Cardiac muscle cell (in vitro differentiated cells and primary cell): Measurements from ENCODE around the gene ELP5. TPM values are rescaled to one million over a fixed set of nuclear protein-coding genes. Genes with fewer than 3 reads are reported as not detected.

Experiments
- DNase-seq, 2 donors: peaks; one replicate each; pipeline versions ENCODE4 v3.0.0 to v3.0.0-alpha.2; 2010 to 2017; ENCODE audit warnings: low read depth in 1 of 2, low spot score in 1 of 2
- H3K27ac ChIP-seq: fragments of 200-600 bp; sonication (generic); 2 replicates; pipeline ENCODE4 v1.5.1; 2016
- H3K27me3 ChIP-seq: fragments of 200-600 bp; sonication (generic); 2 replicates; pipeline ENCODE4 v1.6.0; 2016; ENCODE audit warnings: control low read depth
- H3K36me3 ChIP-seq: fragments of 200-600 bp; sonication (generic); 2 replicates; pipeline ENCODE4 v1.5.1; 2016; ENCODE audit warnings: control low read depth
- H3K4me1 ChIP-seq: fragments of 200-600 bp; sonication (generic); 2 replicates; pipeline ENCODE4 v1.8.1; 2017; ENCODE audit warnings: low read depth, mild to moderate bottlenecking, mixed run types
- H3K4me3 ChIP-seq: fragments of 200-600 bp; sonication (generic); 2 replicates; pipeline ENCODE4 v1.5.1; 2016; ENCODE audit warnings: mild to moderate bottlenecking
- H3K9me3 ChIP-seq: fragments of 200-600 bp; sonication (generic); 2 replicates; pipeline ENCODE4 v1.5.1; 2017; ENCODE audit warnings: low read depth, mild to moderate bottlenecking, control low read depth
- CTCF ChIP-seq: IDR thresholded peaks from 2 replicates; pipeline ENCODE4 v1.5.1; 2012; ENCODE audit warnings: low read depth, mild to moderate bottlenecking, low read length
- polyA plus RNA-seq: library from polyadenylated mRNA; unstranded; fragments of >200 nt; fragmentation: Nextera tagmentation; extraction: Ambion mirVana; gene quantifications from 2 replicates; pipeline ENCODE4 v1.2.1, GENCODE V29; 2016
- total RNA-seq: library from RNA; depleted of rRNA; stranded (reverse); fragments of >200 nt; gene quantifications from 2 replicates; pipeline ENCODE4 v1.2.3, GENCODE V29; 2016

Gene ELP5
- total and polyA plus RNA-seq, 2 experiments from 2014 or later = 54.5 to 62.3 TPM

GRCh38 chr17:7224661-7225111 lies 27.3 kb upstream of the ELP5 start:
- H3K27me3 ChIP-seq = no peaks in the 10 kb centered on the region
- no peaks in the 10 kb centered on the region for H3K9me3 ChIP-seq
- H3K27ac ChIP-seq = peak overlapping the region; percentile 3
- TF ChIP-seq CTCF = no peak
- peaks cover 6% of the 10 kb centered on the region for H3K4me1 ChIP-seq
- no peak for DNase-seq
- H3K4me3 ChIP-seq = no peak overlapping the region
- H3K36me3 ChIP-seq = peaks cover 70% of the 10 kb centered on the region

DNA sequence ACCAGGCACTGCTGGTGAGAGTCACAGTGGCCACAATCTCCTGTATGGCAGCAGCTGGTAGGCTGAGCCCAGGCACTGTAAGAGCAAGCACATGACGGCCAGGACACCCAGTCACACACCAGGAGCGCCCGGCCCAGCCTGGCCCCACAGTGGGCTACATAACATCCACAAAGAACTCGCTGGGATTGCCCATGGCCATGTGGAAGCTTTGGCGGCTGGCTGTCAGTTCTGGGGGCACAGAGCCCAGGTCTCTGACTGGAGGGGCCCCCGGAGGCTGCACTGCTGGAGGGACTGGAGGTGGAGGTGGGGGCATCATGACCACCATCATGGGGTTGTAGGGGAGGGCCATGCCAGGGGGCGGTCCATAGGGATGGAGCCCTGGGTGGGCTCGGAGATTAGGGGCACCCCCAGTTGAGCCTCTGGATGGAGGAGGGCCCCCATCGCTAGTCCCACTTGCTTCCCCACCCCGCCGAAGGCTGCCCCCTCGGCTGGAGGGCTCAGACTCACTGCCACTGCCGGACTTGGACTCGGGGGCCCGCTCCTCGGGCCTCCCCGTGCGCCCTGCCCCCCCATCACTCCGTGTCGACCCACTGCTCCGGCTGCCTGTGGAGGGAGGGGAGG lies 26.2 kb upstream of the ELP5 start:
- Histone ChIP-seq H3K4me3 (no peak overlapping the region), H3K27ac (no peak overlapping the region), H3K27me3 (no peaks in the 10 kb centered on the region), H3K4me1 (peaks cover under 1% of the 10 kb centered on the region), H3K9me3 (no peaks in the 10 kb centered on the region), H3K36me3 (peaks cover 70% of the 10 kb centered on the region)
- no peak for TF ChIP-seq CTCF
- no peak for DNase-seq

- Histone ChIP-seq H3K36me3 (peaks cover 68% of the 10 kb centered on the region), H3K9me3 (no peaks in the 10 kb centered on the region), H3K4me3 (no peak overlapping the region), H3K4me1 (no peaks in the 10 kb centered on the region), H3K27me3 (no peaks in the 10 kb centered on the region), H3K27ac (no peak overlapping the region)
- DNase-seq = no peak
- TF ChIP-seq CTCF = no peak
These were observed 25.0 kb upstream of the ELP5 start for GRCh38 chr17:7226721-7227710.

DNA sequence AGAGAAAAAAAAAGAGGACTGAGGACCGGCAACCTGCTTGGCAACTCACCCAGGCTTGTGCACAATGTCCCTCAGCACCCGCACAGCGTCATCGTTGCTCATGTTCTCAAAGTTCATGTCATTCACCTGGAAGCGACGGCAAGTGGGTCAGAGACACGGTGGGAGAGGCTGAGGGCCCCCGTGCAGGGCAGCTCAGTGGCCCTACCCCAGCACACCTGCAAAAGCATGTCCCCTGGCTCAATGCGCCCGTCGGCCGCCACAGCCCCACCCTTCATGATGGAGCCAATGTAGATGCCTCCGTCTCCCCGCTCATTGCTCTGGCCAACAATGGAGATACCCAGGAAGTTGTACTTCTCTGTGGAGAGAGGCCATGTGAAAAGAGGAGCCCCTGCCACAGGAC lies 23.1 kb upstream of the ELP5 start:
- no peak for TF ChIP-seq CTCF
- no peak overlapping the region for H3K4me3 ChIP-seq
- no peak for DNase-seq
- no peak overlapping the region for H3K27ac ChIP-seq
- H3K27me3 ChIP-seq = no peaks in the 10 kb centered on the region
- H3K4me1 ChIP-seq = peaks cover 4% of the 10 kb centered on the region
- H3K36me3 ChIP-seq = peaks cover 49% of the 10 kb centered on the region
- H3K9me3 ChIP-seq = no peaks in the 10 kb centered on the region

DNA sequence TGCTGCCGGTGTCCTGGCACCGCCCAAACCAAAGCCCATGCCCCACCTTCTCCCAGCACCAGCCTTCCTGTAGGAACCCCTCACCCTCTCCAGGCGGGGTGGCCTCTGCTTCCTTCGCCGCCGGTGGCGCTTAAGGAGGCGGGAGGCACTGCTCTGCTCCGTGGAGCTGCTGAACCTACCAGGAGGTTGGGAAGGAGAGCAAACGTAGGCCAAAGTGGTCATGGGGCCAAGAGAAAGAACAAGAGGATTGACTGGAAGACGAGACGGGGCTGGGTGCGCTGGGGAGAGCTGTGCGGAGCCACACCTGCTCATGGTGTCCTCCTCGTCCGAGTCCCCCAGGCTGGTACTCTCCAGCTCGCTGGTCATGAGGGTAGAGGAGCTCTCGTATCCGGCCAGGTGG lies 22.5 kb upstream of the ELP5 start:
- peaks cover 46% of the 10 kb centered on the region for H3K36me3 ChIP-seq
- H3K27me3 ChIP-seq = no peaks in the 10 kb centered on the region
- H3K4me1 ChIP-seq = peaks cover 4% of the 10 kb centered on the region
- H3K27ac ChIP-seq = no peak overlapping the region
- no peak overlapping the region for H3K4me3 ChIP-seq
- no peak for DNase-seq
- no peaks in the 10 kb centered on the region for H3K9me3 ChIP-seq
- no peak for TF ChIP-seq CTCF
